Amygdala (tissue), 56 donors: ENCODE results near the gene ARHGAP9.
"Not testable (repeated sequence)": the region's sequence is repeated elsewhere in the genome, so short reads cannot be mapped to it uniquely, and the experiment has no call there.

ENCODE experiments used
- DNase-seq, 56 donors: peaks; one replicate each; lab custom pipeline; 2025; lab: John Stamatoyannopoulos, UW

ARHGAP9 gene

DNA sequence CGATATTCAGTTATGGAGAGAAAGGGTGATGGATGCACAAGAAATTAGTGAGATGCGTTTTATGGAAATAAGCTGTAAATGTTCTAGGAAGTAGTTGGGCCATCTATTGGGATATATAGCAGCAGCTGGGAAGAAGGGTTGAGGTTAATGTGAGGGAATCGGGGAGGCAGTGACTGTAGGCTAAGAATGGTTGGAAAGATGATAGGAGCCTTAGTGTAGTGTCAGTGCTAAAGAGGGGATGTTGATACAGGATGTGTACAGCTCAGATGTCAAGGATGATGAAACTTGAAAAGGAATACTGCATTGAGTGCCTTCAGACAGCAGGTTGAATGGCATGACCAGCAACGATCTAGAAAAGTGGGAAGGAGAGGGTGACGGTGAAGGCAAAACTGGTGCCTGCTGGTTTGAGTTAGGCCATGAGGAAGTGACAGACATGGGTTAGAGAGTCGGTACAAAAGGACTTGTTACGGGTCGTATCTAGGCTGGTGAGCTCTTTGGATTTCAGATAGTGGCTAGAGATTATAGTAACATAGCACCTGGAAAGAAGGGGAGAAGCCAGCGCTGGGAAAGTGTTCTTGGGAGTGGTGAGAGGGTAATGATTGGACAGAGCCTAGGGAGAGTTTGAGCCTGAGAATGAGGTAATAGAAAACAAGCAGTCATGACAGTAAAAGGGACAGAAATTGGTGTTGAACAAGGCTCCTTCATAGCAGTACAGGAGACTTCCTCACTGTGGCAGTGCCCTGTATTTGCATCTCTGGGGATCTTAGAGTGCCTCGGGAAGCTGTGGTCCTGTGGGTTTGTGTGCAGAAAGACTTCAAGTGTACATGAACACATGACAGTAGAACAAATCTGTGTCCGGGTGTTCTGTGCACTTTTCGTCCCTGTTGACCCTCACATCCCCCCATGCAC, 17.8 kb upstream of the ARHGAP9 start:
- no peak for DNase-seq

DNA sequence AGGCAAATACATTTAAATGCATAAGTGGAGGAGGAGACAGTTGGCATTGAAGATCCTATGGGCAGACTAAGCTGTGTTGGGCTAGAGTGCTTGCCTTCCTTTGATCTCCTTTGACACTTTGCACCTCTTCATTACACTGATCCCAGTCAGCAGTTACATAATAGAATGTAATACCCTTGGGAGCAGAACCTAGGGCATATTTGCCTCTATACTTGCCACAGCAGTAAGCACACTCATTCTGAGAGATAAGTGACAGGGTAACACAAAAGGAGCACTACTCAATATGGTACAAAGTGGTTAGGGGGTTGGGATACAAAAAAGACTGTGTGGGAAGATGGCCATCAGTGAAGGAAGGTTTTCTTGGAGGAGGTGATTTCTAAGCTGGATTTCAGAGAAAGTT, 17.2 kb upstream of the ARHGAP9 start:
- DNase-seq, result no peak

DNA sequence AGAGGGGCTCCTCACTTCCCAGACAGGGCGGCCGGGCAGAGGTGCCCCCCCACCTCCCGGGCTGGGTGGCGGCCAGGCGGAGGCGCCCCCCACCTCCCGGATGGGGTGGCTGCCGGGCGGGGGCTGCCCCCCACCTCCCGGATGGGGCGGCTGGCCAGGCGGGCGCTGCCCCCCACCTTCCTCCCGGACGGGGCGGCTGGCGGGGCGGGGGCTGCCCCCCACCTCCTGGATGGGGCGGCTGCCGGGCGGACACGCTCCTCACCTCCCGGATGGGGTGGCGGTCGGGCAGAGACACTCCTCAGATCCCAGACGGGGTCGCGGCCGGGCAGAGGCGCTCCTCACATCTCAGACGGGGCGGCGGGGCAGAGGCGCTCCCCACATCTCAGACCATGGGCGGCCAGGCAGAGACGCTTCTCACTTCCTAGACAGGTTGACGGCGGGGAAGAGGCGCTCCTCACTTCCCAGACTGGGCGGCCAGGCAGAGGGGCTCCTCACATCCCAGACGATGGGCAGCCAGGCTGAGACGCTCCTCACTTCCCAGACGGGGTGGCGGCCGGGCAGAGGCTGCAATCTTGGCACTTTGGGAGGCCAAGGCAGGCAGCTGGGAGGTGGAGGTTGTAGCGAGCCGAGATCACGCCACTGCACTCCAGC, 15.5 kb upstream of the ARHGAP9 start:
- DNase-seq, result not testable (repeated sequence)

DNA sequence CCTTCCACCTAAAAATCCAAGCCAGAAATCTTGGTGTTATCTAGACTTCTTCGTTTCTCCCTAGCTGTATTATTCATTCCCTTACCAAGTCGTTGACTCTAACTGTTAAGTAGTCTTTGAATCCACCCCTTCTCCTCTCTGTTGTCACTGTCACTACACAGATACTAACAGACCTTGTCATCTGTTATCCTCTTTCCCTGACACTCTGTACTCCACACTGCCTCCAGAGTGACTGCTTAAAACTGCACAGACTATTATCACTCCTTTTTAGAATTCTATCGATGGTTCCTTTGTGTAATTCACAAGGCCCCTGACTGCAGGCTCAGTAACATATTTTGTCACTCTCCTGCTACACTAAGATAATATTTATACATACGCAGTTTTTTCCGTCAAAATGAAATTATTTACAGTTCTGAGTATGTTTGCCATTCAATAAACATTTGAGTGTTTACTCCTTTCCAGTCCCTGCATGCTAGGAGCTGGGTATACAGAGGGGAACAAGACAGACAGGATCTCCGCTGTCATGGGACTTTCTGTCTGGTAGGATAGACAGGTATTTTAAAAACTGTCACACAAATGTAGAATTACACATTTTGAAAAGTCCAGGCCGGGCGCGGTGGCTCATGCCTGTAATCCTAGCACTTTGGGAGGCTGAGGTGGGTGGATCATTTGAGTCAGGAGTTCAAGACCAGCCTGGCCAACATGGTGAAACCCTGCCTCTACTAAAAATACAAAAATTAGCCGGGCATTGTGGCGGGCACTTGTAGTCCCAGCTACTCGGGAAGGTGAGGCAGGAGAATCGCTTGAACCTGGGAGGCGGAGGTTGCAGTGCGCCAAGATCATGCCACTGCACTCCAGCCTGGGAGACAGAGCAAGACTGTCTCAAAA, 12.0 kb upstream of the ARHGAP9 start:
- no peak for DNase-seq

DNA sequence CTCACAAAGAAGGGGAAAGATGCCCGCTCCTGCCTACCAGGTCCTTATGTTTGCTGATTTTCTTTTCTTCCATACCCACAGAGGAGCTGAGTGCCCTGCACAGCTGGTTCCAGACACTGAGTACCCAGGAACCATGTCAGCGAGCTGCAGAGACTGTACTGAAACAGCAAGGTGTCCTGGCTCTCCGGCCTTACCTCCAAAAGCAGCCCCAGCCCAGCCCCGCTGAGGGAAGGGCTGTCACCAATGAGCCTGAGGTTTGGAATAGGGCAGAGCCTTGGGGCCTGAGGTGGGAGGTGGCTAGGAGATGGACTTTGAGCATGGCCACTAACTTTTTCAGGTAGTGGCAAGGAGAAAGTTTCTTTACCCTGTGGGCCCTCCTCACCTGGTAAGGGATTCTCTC, 10.5 kb upstream of the ARHGAP9 start:
- DNase-seq, result no peak

DNA sequence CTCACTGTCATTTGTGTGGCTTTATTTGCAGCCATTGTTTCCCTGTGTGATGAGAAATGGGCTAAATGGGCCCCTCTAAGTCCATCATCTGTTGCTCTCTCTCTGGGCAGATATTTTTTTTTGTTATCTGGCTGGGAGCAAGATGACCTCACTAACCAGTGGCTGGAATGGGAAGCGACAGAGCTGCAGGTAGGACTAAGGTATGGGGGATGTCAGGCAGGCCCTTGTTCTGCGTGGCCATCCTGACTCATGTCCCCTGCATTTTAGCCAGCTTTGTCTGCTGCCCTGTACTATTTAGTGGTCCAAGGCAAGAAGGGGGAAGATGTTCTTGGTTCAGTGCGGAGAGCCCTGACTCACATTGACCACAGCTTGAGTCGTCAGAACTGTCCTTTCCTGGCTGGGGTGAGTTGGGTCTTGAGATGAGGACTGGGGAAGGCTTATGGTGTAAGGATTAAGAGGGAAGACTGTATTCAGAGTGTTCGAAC, 9.5 kb upstream of the ARHGAP9 start:
- DNase-seq, result no peak

DNA sequence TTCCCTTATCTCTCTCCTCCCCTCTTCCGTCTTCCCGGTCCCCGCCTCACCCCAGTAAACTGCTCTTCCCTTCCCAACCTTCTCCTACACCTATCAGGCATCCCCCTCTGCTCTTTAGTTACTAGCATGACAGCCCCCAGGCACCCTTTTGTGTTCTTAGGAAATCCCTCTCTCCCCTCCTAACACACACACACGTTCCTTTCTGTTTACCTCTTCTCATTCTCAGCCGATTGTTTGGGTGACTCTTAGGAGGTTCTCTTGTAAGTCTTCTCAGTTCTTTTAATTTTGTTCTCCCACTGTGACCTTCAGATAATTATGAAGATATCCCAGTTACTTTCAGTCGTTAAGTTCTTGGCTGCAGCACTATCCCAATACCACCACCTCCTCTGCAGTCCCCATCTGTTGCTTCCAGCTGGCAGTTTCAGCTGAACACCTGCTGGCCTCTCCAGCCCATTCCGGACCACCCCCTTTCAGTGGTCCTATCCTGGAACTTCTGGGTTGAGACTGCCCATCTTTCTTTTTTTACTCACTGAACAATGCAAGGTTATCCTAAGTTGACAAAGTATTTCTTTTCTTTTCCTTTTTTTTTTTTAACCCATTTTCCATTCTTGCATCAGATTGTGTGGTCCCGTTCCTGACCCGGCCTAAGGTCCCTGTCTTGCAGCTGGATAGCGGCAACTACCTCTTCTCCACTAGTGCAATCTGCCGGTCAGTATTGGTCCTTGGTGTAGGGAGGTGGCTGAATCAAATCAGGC, 8.9 kb upstream of the ARHGAP9 start:
- no peak for DNase-seq

DNA sequence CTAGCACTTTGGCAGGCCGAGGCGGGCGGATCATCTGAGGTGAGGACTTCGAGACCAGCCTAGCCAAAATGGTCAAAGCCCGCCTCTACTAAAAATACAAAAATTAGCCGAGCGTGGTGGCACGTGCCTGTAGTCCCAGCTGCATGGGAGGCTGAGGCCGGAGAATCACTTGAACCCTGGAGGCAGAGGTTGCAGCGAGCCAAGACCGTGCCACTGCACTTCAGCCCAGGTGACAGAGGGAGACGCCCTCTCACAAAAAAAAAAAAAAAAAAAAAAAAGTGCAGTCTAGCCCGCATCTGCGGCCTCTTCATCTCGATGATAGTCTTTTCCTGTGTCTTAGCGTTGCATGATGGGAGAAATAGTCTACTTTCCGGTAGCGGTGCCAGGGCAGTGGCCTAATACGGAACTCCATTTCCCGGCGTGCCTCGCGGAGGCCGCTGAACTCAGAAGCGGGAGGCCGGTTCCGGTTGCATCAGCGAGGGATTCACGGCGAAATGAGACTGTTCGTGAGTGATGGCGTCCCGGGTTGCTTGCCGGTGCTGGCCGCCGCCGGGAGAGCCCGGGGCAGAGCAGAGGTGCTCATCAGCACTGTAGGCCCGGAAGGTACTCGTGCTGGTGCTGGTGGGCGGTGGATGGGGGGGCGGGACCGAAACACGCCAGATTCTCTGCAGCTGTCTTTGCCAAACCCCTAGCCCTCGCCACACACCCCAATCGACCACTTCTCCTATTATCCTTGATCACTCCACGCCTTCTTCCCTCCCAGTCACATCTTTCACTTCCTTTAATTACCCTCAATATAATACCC, 8.1 kb upstream of the ARHGAP9 start, which contains the start of gene MARS1:
Gene MARS1, plus strand, starts transcription at position 472 of the 805 bp plus-strand sequence. Its CDS starts 23 bp downstream, at position 495.
- DNase-seq, result peak; percentile 46 to 98 (median 91)

DNA sequence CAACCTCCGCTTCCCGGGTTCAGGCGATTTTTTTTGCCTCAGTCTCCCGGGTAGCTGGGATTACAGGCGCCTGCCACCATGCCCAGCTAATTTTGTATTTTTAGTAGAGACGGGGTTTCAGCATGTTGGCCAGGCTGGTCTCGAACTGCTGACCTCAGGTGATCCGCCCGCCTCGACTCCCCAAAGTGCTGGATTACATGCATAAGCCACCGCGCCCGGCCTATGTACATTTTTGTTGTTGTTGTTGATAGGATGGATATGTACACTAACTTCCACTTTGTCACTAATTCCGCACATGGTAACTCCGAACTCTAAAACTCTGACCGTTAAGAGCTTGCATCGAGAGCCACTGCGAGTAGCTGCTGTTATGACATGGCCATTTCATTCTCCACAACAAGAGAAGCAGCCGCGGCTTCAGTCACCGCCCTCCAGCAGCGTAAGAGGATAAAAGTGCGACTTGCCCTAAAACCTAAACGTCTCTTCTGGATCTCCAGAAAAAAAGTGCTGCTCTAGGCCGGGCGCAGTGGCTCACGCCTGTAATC, 7.5 kb upstream of the ARHGAP9 start:
- DNase-seq, result peak in 1 of 56 donors; percentile 15

DNA sequence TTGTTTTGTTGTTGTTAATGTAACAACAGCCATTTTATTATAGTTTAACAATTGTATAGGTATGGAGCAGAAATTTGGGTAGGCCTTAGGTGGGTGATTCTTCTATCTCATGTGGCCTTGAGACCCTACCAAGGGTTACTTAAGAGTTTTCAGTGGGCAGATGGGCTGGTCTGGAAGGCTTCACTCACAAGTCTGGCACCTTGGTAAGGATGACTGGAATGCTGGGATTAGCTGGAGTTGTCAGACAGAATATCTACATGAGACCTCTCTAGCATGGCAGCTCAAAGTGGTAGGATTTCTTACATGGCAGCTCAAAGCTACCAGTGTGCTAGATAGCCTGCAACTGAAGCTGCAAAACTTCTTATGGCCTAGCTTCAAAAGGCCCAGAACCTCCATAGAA, 6.0 kb upstream of the ARHGAP9 start:
- no peak for DNase-seq

DNA sequence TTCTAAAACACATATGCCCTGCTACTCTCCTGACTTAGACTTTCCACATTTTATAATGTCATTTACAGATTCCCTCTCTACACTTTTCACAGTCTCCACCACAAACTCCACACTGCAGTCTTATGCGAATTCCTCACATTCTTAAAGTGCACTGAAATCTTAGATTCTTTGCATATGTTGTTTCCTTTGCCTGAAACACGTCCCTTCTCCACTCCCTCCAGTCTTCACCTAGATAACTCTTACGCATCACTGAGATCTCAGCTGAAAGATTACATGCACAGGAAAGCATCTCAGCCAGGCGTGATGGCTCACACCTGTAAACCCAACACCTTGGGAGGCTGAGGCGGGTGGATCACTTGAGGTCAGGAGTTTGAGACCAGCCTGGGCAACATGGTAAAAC, 3.8 kb upstream of the ARHGAP9 start:
- DNase-seq, result no peak

DNA sequence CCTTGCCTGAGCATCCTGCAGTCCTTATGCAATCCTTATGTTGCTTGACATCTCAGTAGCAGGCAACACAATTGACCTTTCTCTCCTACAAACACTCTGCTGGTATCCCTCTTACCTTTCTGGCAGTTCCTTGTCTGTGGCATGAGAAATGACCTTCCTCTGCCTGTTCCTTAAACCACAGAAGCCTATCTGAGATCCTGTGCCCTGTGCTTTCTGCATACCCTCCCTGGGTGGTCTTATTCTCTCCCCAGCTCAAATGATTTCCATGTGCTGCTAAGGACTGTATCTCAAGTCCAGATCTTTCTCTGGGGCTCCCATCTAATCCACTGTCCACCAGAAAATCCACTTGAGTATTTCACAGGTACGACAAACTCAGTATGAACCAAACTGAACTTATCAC, 2.0 kb upstream of the ARHGAP9 start:
- DNase-seq, result no peak

DNA sequence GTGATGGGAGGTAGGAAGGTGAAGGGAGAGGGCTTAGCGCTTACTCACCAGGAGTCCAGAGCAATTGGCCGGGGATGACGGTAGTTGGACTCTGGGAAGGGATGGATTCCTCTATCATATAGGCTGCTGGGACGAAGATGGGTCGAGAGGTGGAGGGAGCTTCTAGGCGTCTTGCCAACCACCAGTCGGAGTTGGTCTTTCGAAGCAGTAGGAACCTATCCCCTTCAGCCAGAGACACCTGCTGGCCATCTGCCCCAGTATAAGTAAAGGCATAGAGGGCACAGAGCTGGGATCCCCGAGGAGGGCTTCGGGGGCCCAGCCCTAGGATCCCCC, 657 bp downstream of the ARHGAP9 start:
- no peak for DNase-seq

DNA sequence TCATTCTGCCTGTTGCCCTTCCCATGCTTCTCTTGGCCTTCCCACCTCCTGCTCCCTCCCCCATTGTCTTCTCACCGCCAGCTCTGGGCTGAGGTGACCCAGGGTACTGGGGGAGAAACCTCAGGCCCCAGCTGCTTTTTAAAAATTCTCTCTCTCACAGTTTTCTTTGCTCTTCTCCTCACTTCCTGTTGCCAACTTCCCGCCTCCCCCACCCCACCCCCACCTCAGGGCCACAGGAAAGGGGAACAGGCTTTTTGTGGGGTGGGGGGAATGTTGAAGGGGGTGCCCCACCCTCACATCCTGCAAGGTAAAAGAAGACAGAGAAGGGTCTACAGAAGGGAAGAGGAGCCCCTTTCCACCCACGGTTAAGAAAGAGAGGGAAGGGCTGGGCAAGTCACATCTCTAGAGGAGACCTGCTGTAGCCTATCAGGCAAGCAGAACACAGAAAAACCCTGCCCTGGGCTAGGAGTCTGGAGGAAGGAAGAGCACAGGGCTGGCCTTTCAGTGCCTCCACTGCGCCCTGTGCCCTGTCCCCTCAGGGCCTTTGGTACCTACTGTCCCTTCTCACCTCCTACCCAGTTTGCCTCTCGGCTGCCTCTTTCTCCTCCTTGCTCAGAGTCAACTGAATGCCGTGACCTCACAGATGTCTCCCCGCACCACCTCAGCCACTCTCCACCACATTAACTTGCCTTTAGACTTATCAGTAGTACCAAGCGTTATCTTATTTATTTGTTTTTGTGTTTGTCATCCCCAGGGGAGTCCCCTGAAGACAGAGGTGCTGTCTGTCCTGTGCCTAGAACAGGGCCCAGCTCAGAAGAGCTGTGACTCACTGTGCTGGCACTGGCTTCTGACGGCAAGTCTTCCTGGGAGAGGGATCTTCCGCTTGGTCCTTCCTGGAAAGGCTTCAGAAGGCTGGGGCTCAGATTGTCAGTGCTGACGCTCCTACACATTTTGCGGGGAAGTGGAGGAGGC, 1.7 kb downstream of the ARHGAP9 start:
- DNase-seq, result no peak

DNA sequence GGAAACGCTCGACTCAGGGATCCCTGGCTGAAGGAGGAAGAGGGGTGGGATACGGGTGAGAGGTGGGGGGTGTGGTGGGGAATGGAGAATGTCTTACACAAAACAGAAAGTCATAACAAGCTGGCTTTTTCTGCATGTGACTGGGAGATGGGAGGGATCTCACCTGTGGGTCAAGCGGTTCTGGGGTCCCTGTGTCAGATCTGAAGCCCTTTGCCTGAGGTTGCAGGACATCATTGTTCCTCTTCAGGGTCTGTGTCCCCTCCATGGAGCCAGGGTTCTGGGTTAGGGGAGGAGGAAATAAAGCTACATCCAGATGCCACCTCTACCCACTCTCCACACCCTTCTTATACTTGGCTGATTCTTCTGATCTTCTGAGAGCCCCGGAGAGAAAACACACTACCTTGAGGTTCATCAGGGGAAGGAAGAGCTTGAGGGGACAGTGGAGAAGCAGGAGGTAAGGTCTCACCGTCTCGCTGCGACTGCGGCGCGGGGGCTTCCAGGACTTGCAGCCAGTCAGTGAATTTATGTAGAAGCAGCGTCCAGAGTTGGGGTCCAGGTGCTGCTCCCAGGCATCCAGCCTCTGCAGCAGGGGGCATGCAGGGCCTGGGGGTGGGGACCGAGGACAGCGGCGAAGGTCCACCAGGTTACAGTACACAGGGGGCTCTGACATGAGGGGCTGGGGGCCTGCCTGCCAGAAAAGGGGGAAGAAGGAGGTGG, 2.5 kb downstream of the ARHGAP9 start:
- no peak for DNase-seq

DNA sequence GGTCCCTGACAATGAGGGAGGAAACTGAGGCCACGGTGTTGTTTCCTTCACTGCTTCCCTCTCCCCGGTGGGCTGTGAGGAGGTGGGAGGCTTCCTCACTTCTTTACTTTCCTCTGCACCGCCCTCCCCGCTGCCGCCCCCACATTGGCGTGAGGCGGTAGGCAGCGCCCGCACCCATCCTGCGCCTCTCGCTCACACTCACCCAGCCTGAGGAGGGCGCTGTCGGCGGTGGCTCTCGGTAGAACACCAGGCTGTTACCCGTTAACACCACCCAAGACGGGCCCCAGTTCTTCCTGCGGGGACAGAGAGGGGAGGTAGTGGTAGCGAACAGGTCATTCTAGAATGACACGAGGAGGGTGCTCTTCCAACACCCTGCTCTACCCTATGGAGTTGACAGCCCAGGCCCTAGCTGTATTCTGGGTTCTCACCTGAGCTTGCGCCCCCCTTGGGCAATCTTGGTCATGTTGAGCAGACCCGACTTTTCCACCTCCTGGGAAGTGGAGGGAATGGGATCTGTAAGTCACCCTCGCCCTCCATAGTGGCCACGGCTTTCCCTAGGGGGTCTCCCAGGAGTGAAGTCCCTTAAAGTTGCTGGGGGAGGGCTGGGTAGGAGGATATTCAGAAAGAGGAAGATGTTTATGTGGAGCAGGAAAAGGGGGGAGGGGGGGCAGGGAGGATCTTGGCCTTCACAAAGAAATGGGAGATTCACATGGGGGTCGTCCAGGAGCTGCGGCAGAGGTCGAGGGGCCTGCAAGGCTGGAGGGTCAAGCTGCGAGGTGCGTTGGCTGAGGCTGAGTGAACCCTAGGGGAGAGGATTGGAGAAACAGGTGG, 3.3 kb downstream of the ARHGAP9 start:
- peak in 1 of 56 donors; percentile 10 for DNase-seq
